ENCODE measurements around the gene SOWAHC.
"Not testable (repeated sequence)": the region's sequence is repeated elsewhere in the genome, so short reads cannot be mapped to it uniquely, and the experiment has no call there.

The SOWAHC gene

DNA sequence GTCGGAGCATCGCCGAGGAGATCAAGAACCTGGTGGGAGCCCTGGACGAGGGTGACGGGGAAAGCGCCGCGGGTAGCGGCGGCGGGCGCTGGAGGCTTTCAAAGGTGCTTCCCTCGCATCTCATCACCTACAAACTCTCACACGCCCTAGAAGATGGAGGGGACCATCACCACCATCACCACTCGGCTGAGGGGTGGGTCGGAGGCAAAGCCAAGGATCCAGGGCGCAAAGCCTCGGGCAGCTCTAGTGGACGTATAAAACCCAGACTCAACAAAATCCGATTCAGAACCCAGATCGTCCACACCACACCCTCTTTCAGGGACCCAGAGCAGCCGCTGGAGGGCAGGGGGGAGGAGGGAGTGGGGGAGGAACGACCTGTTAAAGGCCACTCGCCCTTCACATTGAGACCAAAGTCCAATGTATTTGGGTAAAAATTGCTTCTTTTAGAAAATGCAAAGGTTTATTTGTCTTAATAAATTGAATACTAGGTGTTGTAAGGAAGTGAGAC is 1.5 kb downstream of the SOWAHC start:
- no peak for DNase-seq (ENCODE audit: low read depth in 2 of 2)

DNA sequence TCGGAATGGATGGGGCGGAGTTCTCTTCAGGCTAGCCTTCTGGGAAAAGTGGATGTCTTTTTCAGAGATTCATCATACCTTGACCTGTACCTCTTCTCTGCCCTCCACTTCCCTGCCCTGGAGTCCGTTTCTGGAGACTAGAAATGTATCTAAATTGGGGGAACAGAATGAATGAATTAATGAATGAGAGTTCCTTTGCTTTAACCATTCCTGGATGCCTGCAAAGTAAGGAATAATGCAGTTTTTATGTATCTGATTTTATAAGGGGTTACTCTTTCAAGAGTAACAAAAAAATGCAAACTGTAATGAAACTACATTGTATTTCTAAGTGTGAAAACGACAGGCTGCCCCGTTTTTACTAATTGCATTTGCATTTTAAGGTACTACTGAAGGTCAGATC is 2.0 kb downstream of the SOWAHC start:
- DNase-seq (ENCODE audit: low read depth in 2 of 2): no peak

DNA sequence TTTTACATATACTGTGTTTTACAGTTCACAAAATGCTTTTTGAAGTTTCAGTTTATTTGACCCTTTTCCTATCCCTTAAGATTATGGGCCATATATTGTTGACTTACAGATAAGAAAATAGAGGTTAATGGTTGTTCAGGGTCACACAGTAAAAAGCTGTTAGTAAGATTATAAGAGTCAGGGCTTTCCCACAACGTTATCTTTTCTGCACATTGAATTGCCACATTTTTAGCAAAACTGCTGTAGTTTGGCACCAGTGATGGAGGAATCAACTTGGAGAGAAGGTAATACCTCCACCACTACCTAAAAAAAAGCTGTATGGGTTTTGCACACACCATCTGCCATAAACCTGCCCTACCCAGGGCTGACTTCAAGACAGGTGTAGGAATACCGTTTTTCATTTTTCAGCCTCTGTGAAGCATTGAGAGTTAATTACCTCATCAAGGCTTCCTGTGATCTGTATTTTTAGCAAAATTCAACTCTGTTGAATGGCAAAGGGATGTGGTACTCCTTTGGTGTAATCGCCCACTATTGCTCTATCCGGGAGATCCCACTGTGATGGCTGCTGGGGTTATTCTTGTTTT is 5.0 kb downstream of the SOWAHC start:
- DNase-seq (ENCODE audit: low read depth in 2 of 2): no peak

GRCh38 chr2:109623297-109623696 is 9.1 kb downstream of the SOWAHC start:
- DNase-seq (ENCODE audit: low read depth in 2 of 2): no peak

DNA sequence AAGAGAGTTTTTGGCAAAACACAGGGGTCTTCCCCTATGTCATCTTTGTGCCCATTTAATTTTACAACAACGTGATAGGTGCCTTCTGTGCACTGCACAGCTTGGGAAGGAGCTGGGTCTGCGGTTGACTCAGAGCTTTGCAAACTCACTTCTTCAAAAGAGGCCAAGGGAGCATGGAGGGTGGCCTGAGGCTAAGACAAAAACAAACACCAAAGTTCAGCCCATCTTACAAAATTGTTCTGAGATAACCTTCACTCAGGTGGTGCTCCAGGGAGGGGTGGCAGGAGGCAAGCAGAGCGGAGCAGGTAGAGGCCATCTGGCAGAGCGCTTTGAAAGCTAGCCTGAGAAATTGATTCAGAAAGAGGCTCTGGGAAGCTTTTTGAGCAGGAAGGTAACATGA is 9.8 kb downstream of the SOWAHC start:
- no peak for DNase-seq (ENCODE audit: low read depth in 2 of 2)

DNA sequence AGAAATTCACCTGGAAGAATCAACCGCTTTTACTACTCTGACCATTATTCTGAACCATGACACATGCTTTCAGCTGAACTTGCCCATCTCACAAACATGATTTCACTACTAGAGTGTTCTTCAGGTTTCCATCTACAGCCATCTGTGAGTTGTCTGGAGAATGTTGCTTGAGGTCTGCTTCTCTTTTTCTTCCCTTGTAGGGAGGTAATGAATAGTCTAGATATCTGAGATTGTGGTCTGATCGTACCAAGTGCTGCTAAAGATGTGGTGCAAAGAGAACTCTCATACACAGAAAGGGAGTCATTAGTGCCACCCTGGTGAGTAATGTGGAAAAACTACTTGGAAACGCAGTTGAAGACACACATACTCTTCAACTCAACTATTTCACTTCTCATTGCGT is 10.2 kb downstream of the SOWAHC start:
- DNase-seq (ENCODE audit: low read depth in 2 of 2): no peak

GRCh38 chr2:109628321-109628720 is 14.2 kb downstream of the SOWAHC start:
- not testable (repeated sequence) for DNase-seq (ENCODE audit: low read depth in 2 of 2)

DNA sequence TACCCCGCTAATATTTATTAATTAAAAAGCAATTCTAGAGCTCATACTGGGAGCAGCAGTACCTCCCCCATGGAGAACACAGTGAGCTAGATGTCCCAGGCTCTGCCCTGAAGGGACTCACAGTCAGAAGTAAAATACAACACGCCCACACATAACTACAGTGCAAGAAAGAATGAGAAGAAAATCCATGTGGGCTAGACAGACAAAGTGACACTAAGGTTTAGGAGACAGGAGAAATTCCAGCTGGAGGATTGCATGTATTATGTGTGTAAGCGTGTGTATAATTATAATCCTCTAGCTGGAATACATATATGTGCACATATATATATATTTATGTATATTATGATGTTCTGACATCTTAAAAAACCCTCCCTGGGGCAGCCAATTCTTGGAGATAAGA is 15.7 kb downstream of the SOWAHC start:
- DNase-seq (ENCODE audit: low read depth in 2 of 2): no peak

- no peak for DNase-seq (ENCODE audit: low read depth in 2 of 2)
Observed at GRCh38 chr2:109630441-109631430, 16.6 kb downstream of the SOWAHC start.

DNA sequence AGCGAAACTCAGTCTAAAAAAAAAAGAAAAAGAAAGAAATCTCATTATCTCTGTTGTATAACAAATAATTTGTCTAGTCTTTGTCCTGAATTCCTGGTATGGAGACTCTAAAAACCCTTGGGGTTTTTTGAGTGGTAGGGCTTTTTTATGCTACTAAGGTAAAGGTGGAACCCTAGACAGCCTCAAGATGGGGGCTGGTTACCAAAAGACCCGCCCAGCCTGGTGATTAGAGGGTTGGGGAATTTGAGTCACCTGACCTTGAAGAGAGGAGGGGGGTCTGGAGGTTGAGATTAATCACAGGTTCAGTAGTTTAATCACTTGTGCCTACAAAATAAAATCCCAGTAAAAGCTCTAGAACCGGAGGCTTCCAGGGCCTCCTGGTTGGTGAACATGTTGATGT is 17.6 kb downstream of the SOWAHC start:
- DNase-seq (ENCODE audit: low read depth in 2 of 2): no peak

DNA sequence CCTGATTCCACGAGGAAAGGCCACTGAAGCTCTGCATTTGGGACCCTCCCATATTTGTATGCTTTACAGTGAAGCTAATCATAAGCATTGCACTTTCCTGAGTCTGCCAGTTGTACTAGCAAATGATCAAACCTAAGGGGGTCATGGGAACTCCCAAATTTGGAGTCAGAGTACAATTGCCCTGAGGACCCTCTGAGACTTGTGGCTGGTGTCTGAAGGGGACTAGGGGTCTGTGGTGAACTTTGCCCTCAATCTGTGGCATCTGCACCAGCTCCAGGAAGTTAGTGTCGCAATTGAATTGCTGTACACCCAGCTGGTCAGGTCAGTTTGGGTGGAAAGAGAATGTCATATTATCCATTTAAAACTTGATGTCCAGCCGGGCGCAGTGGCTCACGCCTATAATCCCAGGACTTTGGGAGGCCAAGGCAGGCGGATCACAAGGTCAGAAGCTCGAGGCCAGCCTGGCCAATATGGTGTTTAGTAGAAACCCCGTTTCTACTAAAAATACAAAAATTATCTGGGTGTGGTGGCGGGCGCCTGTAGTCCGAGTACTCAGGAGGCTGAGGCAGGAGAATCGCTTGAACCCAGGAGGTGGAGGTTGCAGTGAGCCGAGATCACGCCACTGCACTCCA is 18.1 kb downstream of the SOWAHC start:
- DNase-seq (ENCODE audit: low read depth in 2 of 2): no peak

DNA sequence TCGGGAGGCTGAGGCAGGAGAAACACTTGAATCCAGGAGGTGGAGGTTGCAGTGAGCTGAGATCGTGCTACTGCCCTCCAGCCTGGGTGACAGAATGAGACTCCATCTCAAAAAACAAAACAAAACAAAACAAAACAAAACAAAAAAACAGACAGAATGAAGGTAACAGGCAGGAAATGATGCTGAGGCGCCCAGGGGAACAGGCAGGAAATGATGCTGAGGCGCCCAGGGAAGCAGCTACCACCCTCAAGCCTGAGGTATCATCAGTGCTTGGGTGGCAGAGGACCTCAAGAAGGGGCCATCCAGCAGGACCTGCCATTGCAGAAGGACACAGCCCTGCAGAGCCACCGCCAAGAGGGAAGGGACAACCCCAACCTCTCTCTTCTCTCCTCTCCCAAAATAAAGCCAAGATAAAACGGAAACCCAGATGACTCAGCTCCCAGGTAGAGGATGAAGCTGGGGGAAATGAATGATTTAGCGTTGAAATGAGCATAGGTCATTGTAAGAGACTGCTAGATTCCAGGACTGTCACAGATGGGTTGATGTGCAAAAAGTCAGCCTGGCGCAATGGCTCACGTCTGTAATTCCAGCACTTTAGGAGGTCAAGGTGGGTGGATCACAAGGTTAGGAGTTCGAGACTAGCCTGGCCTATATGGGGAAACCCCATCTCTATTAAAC is 19.3 kb downstream of the SOWAHC start:
- DNase-seq (ENCODE audit: low read depth in 2 of 2): no peak

DNA sequence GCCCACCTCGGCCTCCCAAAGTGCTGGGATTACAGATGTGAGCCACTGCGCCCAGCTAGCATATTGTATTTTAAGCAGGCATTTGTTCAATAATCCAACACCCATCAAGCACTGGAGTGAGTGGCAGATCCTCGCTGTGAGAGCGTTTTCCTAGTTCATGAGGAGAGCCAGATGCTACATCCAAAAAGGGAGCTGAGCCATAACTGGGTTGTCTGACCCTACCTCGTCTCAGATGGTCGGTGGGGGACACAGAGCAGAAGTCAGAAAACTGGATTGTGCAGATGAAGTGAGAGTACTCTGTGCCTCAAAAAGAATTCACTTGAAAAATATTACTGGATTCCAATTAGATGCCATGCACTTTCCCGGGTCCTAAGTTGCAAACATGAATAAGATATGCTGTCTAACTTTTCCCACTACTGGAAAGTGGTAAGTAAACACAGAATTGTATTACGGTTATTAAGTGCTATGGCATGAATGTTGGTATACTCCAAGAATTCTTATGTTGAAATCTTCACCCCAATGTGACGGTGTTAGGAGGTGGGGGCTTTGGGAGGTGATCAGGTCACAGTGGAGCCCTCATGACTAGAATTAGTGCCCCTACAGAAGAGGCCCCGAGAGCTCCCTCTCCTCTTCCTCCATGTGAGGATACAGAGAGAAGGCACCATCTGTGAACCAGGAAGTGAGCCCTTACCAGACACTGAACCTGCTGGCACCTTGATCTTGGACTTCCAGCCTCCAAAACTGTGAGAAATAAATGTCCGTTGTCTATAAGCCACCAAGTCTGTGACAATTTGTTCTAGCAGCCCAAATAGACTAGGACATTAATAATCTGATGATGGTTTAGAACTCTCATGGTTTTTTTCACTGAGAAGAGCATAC is 21.5 kb downstream of the SOWAHC start:
- DNase-seq (ENCODE audit: low read depth in 2 of 2): no peak

DNA sequence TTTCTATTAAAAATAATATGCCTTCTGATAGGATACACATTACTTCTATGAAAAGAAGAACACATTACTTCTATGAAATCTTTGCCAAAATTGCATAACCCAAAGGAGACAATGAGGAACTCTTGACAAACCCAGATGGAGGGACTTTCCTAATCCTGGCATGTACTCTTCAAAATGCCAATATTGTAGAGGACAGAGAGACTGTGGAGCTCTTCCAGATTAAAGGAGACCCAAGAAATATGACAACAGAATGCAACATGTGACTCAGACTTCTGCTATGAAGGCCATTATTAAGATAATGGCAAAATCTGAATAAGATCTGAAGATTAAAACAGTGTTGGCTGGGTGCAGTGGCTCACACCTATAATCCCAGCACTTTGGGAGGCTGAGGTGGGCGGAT is 22.2 kb downstream of the SOWAHC start:
- DNase-seq (ENCODE audit: low read depth in 2 of 2): no peak

- DNase-seq (ENCODE audit: low read depth in 2 of 2): no peak
Observed at GRCh38 chr2:109637749-109638570, 23.8 kb downstream of the SOWAHC start.

- no peak for DNase-seq (ENCODE audit: low read depth in 2 of 2)
Observed at GRCh38 chr2:109638795-109639194, 24.6 kb downstream of the SOWAHC start.

GRCh38 chr2:109640000-109640399 is 25.8 kb downstream of the SOWAHC start:
- not testable (repeated sequence) for DNase-seq (ENCODE audit: low read depth in 2 of 2)

GRCh38 chr2:109644571-109645275 is 30.6 kb downstream of the SOWAHC start:
- DNase-seq (ENCODE audit: low read depth in 2 of 2): no peak

GRCh38 chr2:109645412-109646184 is 31.4 kb downstream of the SOWAHC start:
- DNase-seq (ENCODE audit: low read depth in 2 of 2): no peak
